Measurements from ENCODE around the gene RBCK1.

Gene RBCK1

GRCh38 chr20:364905-365794, 42.9 kb upstream of the RBCK1 start:
- peak overlapping the region; percentile 70 for H3K27ac Mint-ChIP-seq
- no peaks in the 10 kb centered on the region for H3K36me3 Mint-ChIP-seq (ENCODE audit: low read depth)
- H3K4me1 Mint-ChIP-seq: peaks cover 56% of the 10 kb centered on the region
- no peak for DNase-seq
- no peak for TF ChIP-seq CTCF (IDR thresholded peaks at IDR 0.05)
- no peak overlapping the region for H3K4me3 Mint-ChIP-seq
- H3K27me3 Mint-ChIP-seq (ENCODE audit: low read depth, poor library complexity): peaks cover 15% of the 10 kb centered on the region
- no peaks in the 10 kb centered on the region for H3K9me3 Mint-ChIP-seq

DNA sequence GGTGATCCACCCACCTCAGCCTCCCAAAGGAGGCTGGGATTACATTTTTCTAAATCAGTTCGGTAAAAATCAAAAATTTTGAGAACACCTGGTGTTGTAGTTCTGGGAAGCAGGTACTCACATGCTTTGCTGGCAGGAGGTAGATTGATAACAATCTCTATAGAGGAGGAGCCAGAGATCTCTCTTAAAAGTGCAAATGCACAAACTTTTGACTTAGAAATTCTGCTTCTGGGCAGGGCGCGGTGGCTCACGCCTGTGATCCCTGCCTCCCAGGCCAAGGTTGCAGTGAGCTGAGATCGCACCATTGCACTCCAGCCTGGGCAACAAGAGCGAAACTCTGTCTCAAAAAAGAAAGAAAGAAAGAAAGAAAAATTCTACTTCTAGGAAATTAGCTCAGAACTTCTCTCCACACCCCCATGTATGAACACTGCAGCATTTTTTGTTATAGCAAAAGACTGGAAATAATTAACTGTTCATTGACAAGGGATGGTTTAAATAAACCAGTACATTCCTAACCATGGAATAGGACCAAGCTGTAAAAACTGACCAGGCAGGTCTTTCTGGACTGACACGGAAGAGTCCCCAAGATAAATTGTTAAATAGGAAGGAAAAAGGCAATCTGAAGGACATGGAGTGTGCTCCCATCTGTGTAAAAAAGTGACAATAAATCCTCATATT, 41.9 kb upstream of the RBCK1 start:
- no peak for DNase-seq
- no peaks in the 10 kb centered on the region for H3K9me3 Mint-ChIP-seq
- peaks cover 46% of the 10 kb centered on the region for H3K4me1 Mint-ChIP-seq
- no peak for TF ChIP-seq CTCF (IDR thresholded peaks at IDR 0.05)
- H3K4me3 Mint-ChIP-seq: no peak overlapping the region
- peaks cover 15% of the 10 kb centered on the region for H3K27me3 Mint-ChIP-seq (ENCODE audit: low read depth, poor library complexity)
- H3K36me3 Mint-ChIP-seq (ENCODE audit: low read depth): no peaks in the 10 kb centered on the region
- no peak overlapping the region for H3K27ac Mint-ChIP-seq

GRCh38 chr20:366719-367485, 41.2 kb upstream of the RBCK1 start:
- Mint-ChIP-seq H3K27me3 (ENCODE audit: low read depth, poor library complexity) (peaks cover 15% of the 10 kb centered on the region), H3K4me1 (peaks cover 44% of the 10 kb centered on the region), H3K27ac (peak overlapping the region; percentile 67), H3K4me3 (no peak overlapping the region), H3K9me3 (no peaks in the 10 kb centered on the region), H3K36me3 (ENCODE audit: low read depth) (no peaks in the 10 kb centered on the region)
- TF ChIP-seq CTCF (IDR thresholded peaks at IDR 0.05): no peak
- DNase-seq: no peak

DNA sequence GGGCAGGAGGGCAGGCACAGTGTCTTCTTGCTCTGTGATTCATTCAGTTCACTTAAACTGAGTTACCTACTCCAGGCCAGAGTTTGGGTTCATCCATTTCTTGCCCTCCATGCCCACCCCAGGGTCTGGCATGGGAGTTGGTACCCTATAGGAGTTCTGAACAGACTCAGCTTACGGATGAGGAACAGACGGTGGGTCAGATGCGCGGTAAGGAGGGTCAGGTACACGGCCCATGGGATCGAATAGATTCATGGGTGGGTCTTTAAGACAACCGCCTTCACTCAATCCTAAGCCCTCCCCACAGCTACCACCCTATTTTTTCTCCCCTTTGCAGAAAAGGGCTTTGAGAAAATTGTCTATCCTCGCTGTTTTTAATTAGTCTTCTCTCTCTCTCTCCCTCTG, 40.6 kb upstream of the RBCK1 start:
- H3K9me3 Mint-ChIP-seq: no peaks in the 10 kb centered on the region
- no peak overlapping the region for H3K4me3 Mint-ChIP-seq
- H3K27ac Mint-ChIP-seq: peak overlapping the region; percentile 87
- H3K4me1 Mint-ChIP-seq: peaks cover 47% of the 10 kb centered on the region
- H3K36me3 Mint-ChIP-seq (ENCODE audit: low read depth): no peaks in the 10 kb centered on the region
- peaks cover 19% of the 10 kb centered on the region for H3K27me3 Mint-ChIP-seq (ENCODE audit: low read depth, poor library complexity)
- TF ChIP-seq CTCF (IDR thresholded peaks at IDR 0.05): no peak
- no peak for DNase-seq

DNA sequence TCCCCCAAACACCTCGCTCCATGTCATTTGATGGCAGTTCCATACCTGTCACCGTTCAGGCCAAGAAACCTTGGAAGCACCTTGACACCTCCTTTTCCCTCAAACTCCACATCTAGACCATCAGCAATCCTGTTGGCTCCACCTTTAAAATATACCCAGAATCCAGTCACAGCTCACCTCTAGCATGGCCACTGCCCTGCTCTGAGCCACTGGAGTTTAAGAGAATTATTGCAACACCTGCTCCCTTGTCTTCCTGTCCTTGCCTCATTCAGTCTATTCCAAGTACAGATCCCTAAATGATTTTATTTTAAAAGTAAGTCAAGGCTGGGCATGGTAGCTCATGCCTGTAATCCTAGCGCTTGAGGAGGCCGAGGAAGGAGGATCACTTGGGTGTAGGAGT, 39.2 kb upstream of the RBCK1 start:
- H3K27ac Mint-ChIP-seq: no peak overlapping the region
- H3K4me1 Mint-ChIP-seq: peaks cover 53% of the 10 kb centered on the region
- H3K36me3 Mint-ChIP-seq (ENCODE audit: low read depth): no peaks in the 10 kb centered on the region
- no peaks in the 10 kb centered on the region for H3K9me3 Mint-ChIP-seq
- no peak overlapping the region for H3K4me3 Mint-ChIP-seq
- H3K27me3 Mint-ChIP-seq (ENCODE audit: low read depth, poor library complexity): peaks cover 13% of the 10 kb centered on the region
- no peak for TF ChIP-seq CTCF (IDR thresholded peaks at IDR 0.05)
- no peak for DNase-seq
